OCI-LY1 (cell line): Measurements from ENCODE around the gene AMPD2.

Experiments
- CTCF ChIP-seq: fragments of 200-600 bp; sonication (generic), shearing (Covaris generic); IDR thresholded peaks from 2 replicates; pipeline ENCODE4 v1.5.1; 2017; ENCODE audit warnings: mild to moderate bottlenecking, antibody characterized with exemption, low read length, moderate library complexity, mixed read lengths
- EZH2 ChIP-seq: fragments of 200-600 bp; sonication (generic), shearing (Covaris generic); IDR thresholded peaks from 2 replicates; pipeline ENCODE4 v1.8.0; 2017; ENCODE audit warnings: borderline replicate concordance, mixed run types, mild to moderate bottlenecking, antibody characterized with exemption, low read length, moderate library complexity, mixed read lengths

- TF ChIP-seq CTCF (no peak), EZH2 (no peak)
These were observed 31.0 kb downstream of the AMPD2 start for GRCh38 chr1:109650609-109651008.
